HepG2 (cell line): ENCODE data around the gene DENND4B. TPM values are rescaled to one million over a fixed set of nuclear protein-coding genes. Genes with fewer than 3 reads are reported as not detected.

Experiments
- ARNTL ChIP-seq: sonication (generic); formaldehyde crosslinking; IDR thresholded peaks from 2 replicates; pipeline ENCODE4 v1.4.0; 2020; ENCODE audit warnings: mild to moderate bottlenecking, missing genetic modification reagents
- KDM3A ChIP-seq: IDR thresholded peaks from 2 replicates; pipeline ENCODE4 v1.6.1; 2018; ENCODE audit warnings: low read depth, missing compliant biosample characterization
- KLF15 ChIP-seq: sonication (generic); formaldehyde crosslinking; IDR thresholded peaks from 2 replicates; pipeline ENCODE4 v1.8.1; 2023; ENCODE audit warnings: borderline replicate concordance, mild to moderate bottlenecking, inconsistent platforms, missing genetic modification reagents, mixed read lengths
- MXI1 ChIP-seq: IDR thresholded peaks from 3 replicates; pipeline ENCODE4 v1.6.1; 2012; ENCODE audit warnings: low read depth, low read length, inconsistent platforms, borderline replicate concordance
- NCOA5 ChIP-seq: sonication (generic); formaldehyde crosslinking; IDR thresholded peaks from 2 replicates; pipeline ENCODE4 v1.4.0; 2020; ENCODE audit warnings: missing genetic modification reagents
- RARG ChIP-seq: sonication (generic); formaldehyde crosslinking; IDR thresholded peaks from 2 replicates; pipeline ENCODE4 v1.4.0; 2020; ENCODE audit warnings: low read depth, mild to moderate bottlenecking, missing genetic modification reagents
- SKI ChIP-seq: fragments of 450-650 bp; IDR thresholded peaks from one replicate; pipeline ENCODE4 v1.6.1; 2018; ENCODE audit warnings: mild to moderate bottlenecking; ENCODE audit not compliant: partially characterized antibody
- SRSF4 ChIP-seq: fragments of 200-400 bp; formaldehyde crosslinking; IDR thresholded peaks from one replicate; pipeline ENCODE4 v1.6.1; 2018; ENCODE audit warnings: mild to moderate bottlenecking, low read depth, low read length, moderate library complexity; ENCODE audit not compliant: poor library complexity, severe bottlenecking
- ZBTB7A ChIP-seq: sonication (generic); formaldehyde crosslinking; IDR thresholded peaks from 2 replicates; pipeline ENCODE4 v1.8.0; 2022; ENCODE audit warnings: mild to moderate bottlenecking, missing genetic modification reagents
- ZNF205 ChIP-seq: IDR thresholded peaks from 2 replicates; pipeline ENCODE4 v1.6.1; 2018; ENCODE audit warnings: missing biosample characterization, missing genetic modification reagents
- ZNF207 ChIP-seq: fragments of 450-650 bp; IDR thresholded peaks from 2 replicates; pipeline ENCODE4 v1.6.1; 2016; ENCODE audit warnings: antibody characterized with exemption, borderline replicate concordance
- ZNF3 ChIP-seq: IDR thresholded peaks from 2 replicates; pipeline ENCODE4 v1.7.0; 2017; ENCODE audit warnings: inconsistent platforms
- ZNF335 ChIP-seq: sonication (generic); formaldehyde crosslinking; IDR thresholded peaks from 2 replicates; pipeline ENCODE4 v1.4.0; 2020; ENCODE audit warnings: missing genetic modification reagents
- ZNF430 ChIP-seq: sonication (generic); formaldehyde crosslinking; IDR thresholded peaks from 2 replicates; pipeline ENCODE4 v1.9.0; 2021; ENCODE audit warnings: mild to moderate bottlenecking, missing genetic modification reagents
- ZNF460 ChIP-seq: sonication (generic); formaldehyde crosslinking; IDR thresholded peaks from 2 replicates; pipeline ENCODE4 v1.5.1; 2020; ENCODE audit warnings: missing genetic modification reagents, mild to moderate bottlenecking, borderline replicate concordance
- ZNF616 ChIP-seq: sonication (generic); formaldehyde crosslinking; IDR thresholded peaks from 2 replicates; pipeline ENCODE4 v1.5.0; 2020; ENCODE audit warnings: low read depth, mild to moderate bottlenecking, missing genetic modification reagents
- polyA plus RNA-seq, 8 experiments: library from polyadenylated mRNA; depleted of rRNA in 3 of 8; stranded (reverse) in 7 of 8; unstranded in 1 of 8; fragments of >200 nt; fragmentation: Illumina TruSeq in 4 of 8; extraction: Trizol in 4 of 8; gene quantifications; 2 replicates each; pipeline versions ENCODE4 v1.2.1 to v1.2.3, GENCODE V29; 2011 to 2016; ENCODE audit warnings: low read depth in 4 of 8, missing spikeins in 1 of 8, mixed read lengths in 1 of 8; ENCODE audit not compliant: insufficient read depth in 1 of 8
- total RNA-seq, 5 experiments: library from RNA; depleted of rRNA; stranded (reverse); fragments of >200 nt; fragmentation: Illumina TruSeq; extraction: Trizol; gene quantifications; 2 replicates each; pipeline ENCODE4 v1.2.3, GENCODE V29; 2016; ENCODE audit warnings: low read depth in 1 of 5
- TF ChIP-seq, protein P1 (sequence below): sonication (generic); formaldehyde crosslinking; IDR thresholded peaks from 2 replicates; pipeline ENCODE4 v1.4.0; 2020; ENCODE audit warnings: missing genetic modification reagents
- TF ChIP-seq, protein P2 (sequence below): IDR thresholded peaks from 2 replicates; pipeline ENCODE4 v1.6.1; 2016; ENCODE audit warnings: missing biosample characterization, missing genetic modification reagents, low read depth
- TF ChIP-seq, protein P3 (sequence below): sonication (generic); formaldehyde crosslinking; IDR thresholded peaks from 2 replicates; pipeline ENCODE4 v1.4.0; 2020; ENCODE audit warnings: missing genetic modification reagents
- TF ChIP-seq, protein P4 (sequence below): conservative IDR thresholded peaks from 2 replicates; pipeline ENCODE4 v1.6.1; 2018; ENCODE audit warnings: missing genetic modification reagents
- TF ChIP-seq, protein P5 (sequence below): sonication (generic); formaldehyde crosslinking; IDR thresholded peaks from 2 replicates; pipeline ENCODE4 v1.4.0; 2020; ENCODE audit warnings: missing genetic modification reagents

The DENND4B gene
- total and polyA plus RNA-seq, 2 of the 13 experiments (the other 11 are each of a cell fraction or from before 2014, with no cell fraction given), result 15.1 to 20.3 TPM

DNA sequence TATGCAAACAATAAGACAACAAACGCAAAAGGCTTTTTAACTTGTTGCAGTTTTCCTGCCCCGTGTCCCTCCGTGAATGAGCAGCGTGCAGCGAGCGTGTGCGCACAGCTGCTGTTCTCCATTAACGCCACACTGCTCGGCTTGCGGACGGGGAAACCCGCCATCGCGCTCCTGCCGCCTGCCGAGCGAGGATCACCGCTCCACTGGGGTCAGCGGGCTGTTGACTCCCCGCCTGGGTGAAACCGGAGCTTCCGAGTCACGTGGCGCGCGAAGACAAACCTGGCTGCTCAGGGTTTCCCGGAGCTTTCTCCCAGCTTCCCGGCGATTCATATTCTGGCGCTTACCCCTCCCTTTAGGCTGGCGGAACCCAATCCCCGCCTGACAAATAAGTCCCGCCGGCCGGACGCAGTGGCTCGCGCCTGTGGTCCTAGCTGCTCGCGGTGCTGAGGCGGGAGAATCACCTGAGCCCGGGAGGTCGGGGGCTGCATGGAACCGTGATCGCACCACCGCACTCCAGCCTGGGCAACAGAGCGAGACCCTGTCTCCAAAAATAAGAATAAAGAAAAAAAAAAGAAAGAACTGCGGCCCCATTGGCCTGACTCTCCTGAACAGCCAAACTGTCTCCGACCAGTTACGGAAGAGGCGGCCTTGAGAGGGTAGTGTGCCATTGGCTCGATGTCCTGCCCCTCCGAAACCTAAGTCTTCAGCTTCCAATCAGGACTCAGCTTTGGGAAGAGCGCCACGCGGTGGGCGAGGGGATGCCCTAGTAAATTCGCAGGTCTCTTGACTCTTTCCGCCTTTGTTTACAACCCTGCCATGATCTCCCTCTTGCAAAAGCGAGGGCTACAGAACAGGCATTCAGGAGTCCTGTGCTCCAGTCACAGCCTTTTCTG is 20.8 kb upstream of the DENND4B start, which contains the start of gene CREB3L4 (continued):
- no peak for TF ChIP-seq ZNF3 (CRISPR knock-in tag)
- TF ChIP-seq, protein P1, sequence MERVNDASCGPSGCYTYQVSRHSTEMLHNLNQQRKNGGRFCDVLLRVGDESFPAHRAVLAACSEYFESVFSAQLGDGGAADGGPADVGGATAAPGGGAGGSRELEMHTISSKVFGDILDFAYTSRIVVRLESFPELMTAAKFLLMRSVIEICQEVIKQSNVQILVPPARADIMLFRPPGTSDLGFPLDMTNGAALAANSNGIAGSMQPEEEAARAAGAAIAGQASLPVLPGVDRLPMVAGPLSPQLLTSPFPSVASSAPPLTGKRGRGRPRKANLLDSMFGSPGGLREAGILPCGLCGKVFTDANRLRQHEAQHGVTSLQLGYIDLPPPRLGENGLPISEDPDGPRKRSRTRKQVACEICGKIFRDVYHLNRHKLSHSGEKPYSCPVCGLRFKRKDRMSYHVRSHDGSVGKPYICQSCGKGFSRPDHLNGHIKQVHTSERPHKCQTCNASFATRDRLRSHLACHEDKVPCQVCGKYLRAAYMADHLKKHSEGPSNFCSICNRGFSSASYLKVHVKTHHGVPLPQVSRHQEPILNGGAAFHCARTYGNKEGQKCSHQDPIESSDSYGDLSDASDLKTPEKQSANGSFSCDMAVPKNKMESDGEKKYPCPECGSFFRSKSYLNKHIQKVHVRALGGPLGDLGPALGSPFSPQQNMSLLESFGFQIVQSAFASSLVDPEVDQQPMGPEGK (CRISPR knock-in tag), result peak; percentile 83
- TF ChIP-seq, protein P2, sequence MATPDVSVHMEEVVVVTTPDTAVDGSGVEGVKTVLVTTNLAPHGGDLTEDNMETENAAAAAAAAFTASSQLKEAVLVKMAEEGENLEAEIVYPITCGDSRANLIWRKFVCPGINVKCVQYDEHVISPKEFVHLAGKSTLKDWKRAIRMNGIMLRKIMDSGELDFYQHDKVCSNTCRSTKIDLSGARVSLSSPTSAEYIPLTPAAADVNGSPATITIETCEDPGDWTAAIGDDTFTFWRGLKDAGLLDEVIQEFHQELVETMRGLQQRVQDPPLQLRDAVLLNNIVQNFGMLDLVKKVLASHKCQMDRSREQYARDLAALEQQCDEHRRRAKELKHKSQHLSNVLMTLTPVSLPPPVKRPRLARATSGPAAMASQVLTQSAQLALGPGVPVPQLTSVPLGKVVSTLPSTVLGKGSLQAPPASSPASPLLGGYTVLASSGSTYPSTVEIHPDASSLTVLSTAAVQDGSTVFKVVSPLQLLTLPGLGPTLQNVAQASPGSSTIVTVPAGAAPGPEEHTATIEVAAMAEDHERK (CRISPR knock-in tag), result no peak
- TF ChIP-seq ZNF460, result no peak
- TF ChIP-seq, protein P3, sequence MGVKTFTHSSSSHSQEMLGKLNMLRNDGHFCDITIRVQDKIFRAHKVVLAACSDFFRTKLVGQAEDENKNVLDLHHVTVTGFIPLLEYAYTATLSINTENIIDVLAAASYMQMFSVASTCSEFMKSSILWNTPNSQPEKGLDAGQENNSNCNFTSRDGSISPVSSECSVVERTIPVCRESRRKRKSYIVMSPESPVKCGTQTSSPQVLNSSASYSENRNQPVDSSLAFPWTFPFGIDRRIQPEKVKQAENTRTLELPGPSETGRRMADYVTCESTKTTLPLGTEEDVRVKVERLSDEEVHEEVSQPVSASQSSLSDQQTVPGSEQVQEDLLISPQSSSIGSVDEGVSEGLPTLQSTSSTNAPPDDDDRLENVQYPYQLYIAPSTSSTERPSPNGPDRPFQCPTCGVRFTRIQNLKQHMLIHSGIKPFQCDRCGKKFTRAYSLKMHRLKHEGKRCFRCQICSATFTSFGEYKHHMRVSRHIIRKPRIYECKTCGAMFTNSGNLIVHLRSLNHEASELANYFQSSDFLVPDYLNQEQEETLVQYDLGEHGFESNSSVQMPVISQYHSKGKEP, result peak; percentile 83; the same call in 1 of the 2 replicates
- TF ChIP-seq ZBTB7A (CRISPR knock-in tag), result peak; percentile 62; the same call in 1 of the 2 replicates
- peak; percentile 95 for TF ChIP-seq MXI1
- peak; percentile 42 for TF ChIP-seq SKI
- TF ChIP-seq KLF15 (CRISPR knock-in tag), result no peak
- TF ChIP-seq KDM3A, result no peak; the same call in 1 of the 2 replicates
- no peak for TF ChIP-seq SRSF4
- peak; percentile 93 for TF ChIP-seq ZNF616 (CRISPR knock-in tag)
- peak; percentile 74; the same call in 1 of the 2 replicates for TF ChIP-seq ZNF335 (CRISPR knock-in tag)
- TF ChIP-seq ZNF207, result no peak
- TF ChIP-seq NCOA5 (CRISPR knock-in tag), result no peak
- TF ChIP-seq, protein P4, sequence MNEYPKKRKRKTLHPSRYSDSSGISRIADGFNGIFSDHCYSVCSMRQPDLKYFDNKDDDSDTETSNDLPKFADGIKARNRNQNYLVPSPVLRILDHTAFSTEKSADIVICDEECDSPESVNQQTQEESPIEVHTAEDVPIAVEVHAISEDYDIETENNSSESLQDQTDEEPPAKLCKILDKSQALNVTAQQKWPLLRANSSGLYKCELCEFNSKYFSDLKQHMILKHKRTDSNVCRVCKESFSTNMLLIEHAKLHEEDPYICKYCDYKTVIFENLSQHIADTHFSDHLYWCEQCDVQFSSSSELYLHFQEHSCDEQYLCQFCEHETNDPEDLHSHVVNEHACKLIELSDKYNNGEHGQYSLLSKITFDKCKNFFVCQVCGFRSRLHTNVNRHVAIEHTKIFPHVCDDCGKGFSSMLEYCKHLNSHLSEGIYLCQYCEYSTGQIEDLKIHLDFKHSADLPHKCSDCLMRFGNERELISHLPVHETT (CRISPR knock-in tag), result peak; percentile 83
- TF ChIP-seq, protein P5, sequence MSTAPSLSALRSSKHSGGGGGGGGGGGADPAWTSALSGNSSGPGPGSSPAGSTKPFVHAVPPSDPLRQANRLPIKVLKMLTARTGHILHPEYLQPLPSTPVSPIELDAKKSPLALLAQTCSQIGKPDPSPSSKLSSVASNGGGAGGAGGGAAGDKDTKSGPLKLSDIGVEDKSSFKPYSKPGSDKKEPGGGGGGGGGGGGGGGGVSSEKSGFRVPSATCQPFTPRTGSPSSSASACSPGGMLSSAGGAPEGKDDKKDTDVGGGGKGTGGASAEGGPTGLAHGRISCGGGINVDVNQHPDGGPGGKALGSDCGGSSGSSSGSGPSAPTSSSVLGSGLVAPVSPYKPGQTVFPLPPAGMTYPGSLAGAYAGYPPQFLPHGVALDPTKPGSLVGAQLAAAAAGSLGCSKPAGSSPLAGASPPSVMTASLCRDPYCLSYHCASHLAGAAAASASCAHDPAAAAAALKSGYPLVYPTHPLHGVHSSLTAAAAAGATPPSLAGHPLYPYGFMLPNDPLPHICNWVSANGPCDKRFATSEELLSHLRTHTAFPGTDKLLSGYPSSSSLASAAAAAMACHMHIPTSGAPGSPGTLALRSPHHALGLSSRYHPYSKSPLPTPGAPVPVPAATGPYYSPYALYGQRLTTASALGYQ, result peak; percentile 74; the same call in 1 of the 2 replicates
- TF ChIP-seq RARG (CRISPR knock-in tag), result peak; percentile 83; the same call in 1 of the 2 replicates
- peak; percentile 85; the same call in 1 of the 2 replicates for TF ChIP-seq ZNF430
- TF ChIP-seq ARNTL, result peak; percentile 94
- TF ChIP-seq ZNF205 (CRISPR knock-in tag), result peak; percentile 83; the same call in 1 of the 2 replicates
